Activated gamma-delta T cell (primary cell): ENCODE data around the gene NANOS2.
A peak's percentile ranks its signal among the peaks of the same experiment; 100 is the strongest.
"Not testable (repeated sequence)": the region's sequence is repeated elsewhere in the genome, so short reads cannot be mapped to it uniquely, and the experiment has no call there.

Experiments used
- DNase-seq: peaks from one replicate; lab custom pipeline; 2025; lab: John Stamatoyannopoulos, UW

NANOS2 gene

DNA sequence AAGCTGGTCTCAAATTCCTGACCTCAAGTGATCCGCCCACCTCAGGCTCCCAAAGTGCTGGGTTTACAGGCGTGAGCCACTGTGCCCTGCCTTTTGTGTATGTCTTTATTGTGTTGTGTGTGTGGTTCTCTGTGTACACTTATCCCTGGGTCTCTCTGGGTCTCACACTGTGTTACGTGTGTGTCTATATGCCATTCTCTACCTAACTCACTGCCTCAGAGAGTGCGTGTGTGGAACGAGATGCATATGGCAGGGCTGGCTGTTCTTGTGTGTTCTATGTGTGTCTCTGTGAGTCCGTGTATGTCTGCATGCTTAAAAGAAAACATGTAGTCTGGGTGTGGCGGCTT lies 40.0 kb downstream of the NANOS2 start:
- no peak for DNase-seq

GRCh38 chr19:45873219-45873772 lies 41.3 kb downstream of the NANOS2 start:
- no peak for DNase-seq

GRCh38 chr19:45872095-45872919 lies 42.3 kb downstream of the NANOS2 start:
- DNase-seq = no peak

- DNase-seq = no peak
Measured at GRCh38 chr19:45870798-45871197, 43.8 kb downstream of the NANOS2 start.

GRCh38 chr19:45867241-45867640 lies 47.3 kb downstream of the NANOS2 start:
- DNase-seq = not testable (repeated sequence)

GRCh38 chr19:45866400-45867176 lies 48.0 kb downstream of the NANOS2 start:
- no peak for DNase-seq

GRCh38 chr19:45865269-45865948 lies 49.2 kb downstream of the NANOS2 start:
- DNase-seq = no peak

- DNase-seq = no peak
Measured at GRCh38 chr19:45864629-45865082, 49.9 kb downstream of the NANOS2 start.

GRCh38 chr19:45863840-45864628 lies 50.5 kb downstream of the NANOS2 start, which contains the start of gene FOXA3:
Gene FOXA3 (plus strand): TSS chr19:45864326. CDS start chr19:45864457, 131 bp downstream.
- DNase-seq = peak; percentile 51

GRCh38 chr19:45863335-45863839 lies 51.2 kb downstream of the NANOS2 start:
- DNase-seq = no peak
